Neural cell (in vitro differentiated cells): Measurements from ENCODE around the gene SREK1IP1.

ENCODE experiments used
- CTCF ChIP-seq: fragments of 450-650 bp; IDR thresholded peaks from 2 replicates; pipeline ENCODE4 v1.5.1; 2014; ENCODE audit warnings: antibody characterized with exemption, mild to moderate bottlenecking, moderate library complexity; ENCODE audit not compliant: poor library complexity, severe bottlenecking
- EZH2 ChIP-seq: fragments of 200-600, 300-800 bp; shearing (Covaris generic), sonication (generic); IDR thresholded peaks from 2 replicates; pipeline ENCODE4 v1.6.1; 2014; ENCODE audit warnings: antibody characterized with exemption, low read length, borderline replicate concordance, mild to moderate bottlenecking; ENCODE audit not compliant: insufficient read depth, poor library complexity, severe bottlenecking
- MXI1 ChIP-seq: fragments of 450-650 bp; conservative IDR thresholded peaks from 2 replicates; pipeline ENCODE4 v1.6.1; 2014; ENCODE audit warnings: antibody characterized with exemption, mild to moderate bottlenecking; ENCODE audit not compliant: poor library complexity, severe bottlenecking
- REST ChIP-seq: IDR thresholded peaks from 2 replicates; pipeline ENCODE4 v1.6.1; 2012; ENCODE audit warnings: borderline replicate concordance

- no peak for TF ChIP-seq EZH2
- TF ChIP-seq MXI1: no peak
- no peak for TF ChIP-seq CTCF
- TF ChIP-seq REST: no peak
Measured at GRCh38 chr5:64790210-64790609, 21.7 kb upstream of the SREK1IP1 start.
